Transverse colon (tissue), 4 donors: ENCODE measurements around the gene LAMA4. TPM values are rescaled to one million over a fixed set of nuclear protein-coding genes. Genes with fewer than 3 reads are reported as not detected.

Experiments
- DNase-seq: peaks from one replicate; pipeline ENCODE4 v3.0.0-alpha.2; 2019
- H3K27ac ChIP-seq, 4 donors: fragments of 200-600 bp; sonication (generic); 2 replicates each; pipeline ENCODE4 v1.5.1; 2016 to 2018; ENCODE audit warnings: inconsistent platforms in 4 of 4
- H3K27me3 ChIP-seq: fragments of 200-600 bp; sonication (generic); 2 replicates; pipeline ENCODE4 v1.5.1; 2017; ENCODE audit warnings: inconsistent platforms
- H3K36me3 ChIP-seq, 4 donors: fragments of 200-600 bp; sonication (generic); 2 replicates each; pipeline ENCODE4 v1.5.1; 2017 to 2019; ENCODE audit warnings: inconsistent platforms in 4 of 4
- H3K4me1 ChIP-seq, 4 donors: fragments of 200-600 bp; sonication (generic); 2 replicates each; pipeline ENCODE4 v1.5.1; 2017 to 2020; ENCODE audit warnings: inconsistent platforms in 4 of 4
- H3K4me3 ChIP-seq, 4 donors: fragments of 200-600 bp; sonication (generic); 1 replicate in 1 of 4; 2 replicates in 3 of 4; pipeline versions ENCODE4 v1.5.1 to v1.6.1; 2017 to 2019; ENCODE audit warnings: inconsistent platforms in 4 of 4
- H3K9me3 ChIP-seq, 2 donors: fragments of 200-600 bp; sonication (generic); 2 replicates each; pipeline ENCODE4 v1.5.1; 2017 to 2019; ENCODE audit warnings: inconsistent platforms in 2 of 2
- CTCF ChIP-seq, 5 experiments: fragments of 200-600 bp in 3 of 5; fragments of 450-650 bp in 2 of 5; sonication (generic) in 3 of 5; IDR thresholded peaks; 1 replicate in 2 of 5; 2 replicates in 3 of 5; pipeline ENCODE4 v1.5.1; 2016 to 2017; ENCODE audit warnings: antibody characterized with exemption in 5 of 5, inconsistent platforms in 3 of 5, mild to moderate bottlenecking in 2 of 5, moderate library complexity in 1 of 5
- EP300 ChIP-seq: sonication (generic); formaldehyde crosslinking; IDR thresholded peaks from one replicate; pipeline ENCODE4 v1.6.1; 2017; ENCODE audit warnings: antibody characterized with exemption, low read depth
- POLR2A ChIP-seq: fragments of 450-650 bp; IDR thresholded peaks from one replicate; pipeline ENCODE4 v1.6.1; 2016; ENCODE audit warnings: antibody characterized with exemption, mild to moderate bottlenecking, moderate library complexity
- POLR2AphosphoS5 ChIP-seq, 3 donors: sonication (generic); formaldehyde crosslinking; IDR thresholded peaks; one replicate each; pipeline ENCODE4 v1.6.1; 2016; ENCODE audit warnings: antibody characterized with exemption in 3 of 3
- WGBS, 2 donors: methylation state at CpG; one replicate each; pipeline ENCODE4 v1.1.5; 2018; ENCODE audit warnings: low coverage in 1 of 2; 5-methylcytosine and 5-hydroxymethylcytosine counted together
- in situ Hi-C, 4 donors: fragments of 200-750 bp; cut with MboI; loops; one replicate each; pipeline versions ENCODE4 v1.15.0 to v1.15.1; 2017; ENCODE audit warnings: low sequenced_read_pairs in 3 of 4, low pct_ligation_motif_present in 1 of 4, low pct_unique_long_range_greater_than_20kb in 1 of 4
- intact Hi-C: fragments of 100-400 bp; cut with DNase I; formaldehyde crosslinking; loops from one replicate; pipeline ENCODE4 v1.15.1; 2023; ENCODE audit warnings: low total_unique reads
- small RNA-seq, 4 donors: library from RNA; depleted of rRNA; stranded (forward); fragments of <200 nt; gene quantifications; one replicate each; pipeline ENCODE3, GENCODE V24; 2016
- total RNA-seq, 4 donors: library from RNA; depleted of rRNA; stranded (reverse); fragments of >200 nt; gene quantifications; one replicate each; pipeline ENCODE4 v1.1.0, GENCODE V29; 2016

LAMA4 gene
- total RNA-seq, 4 donors from 2014 or later = 27.3 to 54.9 (median 40.1) TPM

GRCh38 chr6:112065426-112065986, 188.9 kb downstream of the LAMA4 start:
- H3K36me3 ChIP-seq = peaks cover 0 to 6% (median 0%) of the 10 kb centered on the region in 4 donors
- in situ Hi-C loops = no loop called here
- no peak overlapping the region for H3K4me3 ChIP-seq
- no peaks in the 10 kb centered on the region for H3K4me1 ChIP-seq
- no peak for DNase-seq
- WGBS, 2 donors = 68 to 71% methylated on average over 5 to 6 of the region's 6 CpGs
- intact Hi-C loops = no loop called here
- TF ChIP-seq EP300 = no peak
- no peak for TF ChIP-seq CTCF (IDR thresholded peaks at IDR 0.05)
- TF ChIP-seq POLR2A = no peak
- TF ChIP-seq POLR2AphosphoS5 (IDR thresholded peaks at IDR 0.05) = no peak
- H3K27ac ChIP-seq = no peak overlapping the region
- H3K27me3 ChIP-seq = no peaks in the 10 kb centered on the region
- no peaks in the 10 kb centered on the region for H3K9me3 ChIP-seq

- in situ Hi-C loops = no loop called here
- Histone ChIP-seq H3K4me3 (no peak overlapping the region), H3K36me3 (no peaks in the 10 kb centered on the region), H3K27me3 (no peaks in the 10 kb centered on the region), H3K4me1 (no peaks in the 10 kb centered on the region), H3K27ac (no peak overlapping the region), H3K9me3 (no peaks in the 10 kb centered on the region)
- TF ChIP-seq CTCF (IDR thresholded peaks at IDR 0.05) = no peak
- TF ChIP-seq POLR2A = no peak
- no peak for TF ChIP-seq POLR2AphosphoS5 (IDR thresholded peaks at IDR 0.05)
- TF ChIP-seq EP300 = no peak
- intact Hi-C loops = no loop called here
- DNase-seq = no peak
- 81 to 90% methylated on average over 3 of the region's 3 CpGs for WGBS, 2 donors
Measured at GRCh38 chr6:112062966-112063365, 191.4 kb downstream of the LAMA4 start.

- in situ Hi-C loops (no loop called here), intact Hi-C loops (no loop called here)
- no peak overlapping the region for H3K27ac ChIP-seq
- 91 to 94% methylated on average over 4 of the region's 4 CpGs for WGBS, 2 donors
- no peak overlapping the region for H3K4me3 ChIP-seq
- H3K27me3 ChIP-seq = no peaks in the 10 kb centered on the region
- H3K36me3 ChIP-seq = no peaks in the 10 kb centered on the region
- no peak for DNase-seq
- no peaks in the 10 kb centered on the region for H3K4me1 ChIP-seq
- TF ChIP-seq CTCF (IDR thresholded peaks at IDR 0.05) (no peak), POLR2A (no peak), POLR2AphosphoS5 (IDR thresholded peaks at IDR 0.05) (no peak), EP300 (no peak)
- no peaks in the 10 kb centered on the region for H3K9me3 ChIP-seq
Measured at GRCh38 chr6:112061605-112062004, 192.8 kb downstream of the LAMA4 start.

Small RNAs within 50 kb of the gene (small RNA-seq; reads per million reads assigned to genes)
- gene RNU6-1226P = 0 reads per million in 4 donors

Other genes starting within 250 kb of the LAMA4 start
- not detected for gene CCN6, start 200.5 kb downstream of the LAMA4 start, total RNA-seq
- 10 to 100 TPM; 15.9 to 48.4 (median 26.5) TPM for gene TUBE1, start 167.1 kb downstream of the LAMA4 start, total RNA-seq
- gene FAM229B, start 167.0 kb downstream of the LAMA4 start, total RNA-seq = 10 to 100 TPM in 1 of 4 donors, 1 to 10 TPM in 2, not detected in 1; 2.2 to 81.4 (median 8.7) TPM
- not detected for gene RFPL4B, start 92.8 kb upstream of the LAMA4 start, total RNA-seq